PFSK-1 (cell line): ENCODE results near the gene GALNT18.

ENCODE experiments used
- FOXP2 ChIP-seq: optimal IDR thresholded peaks from 2 replicates; pipeline ENCODE3; 2011; ENCODE audit warnings: borderline replicate concordance, control low read depth, inconsistent platforms; ENCODE audit not compliant: insufficient read depth; ENCODE audit errors: extremely low read length, extremely low read depth
- POLR2AphosphoS5 ChIP-seq: IDR thresholded peaks from 2 replicates; pipeline ENCODE4 v1.6.1; 2012; ENCODE audit warnings: low read depth, mild to moderate bottlenecking, control low read depth, low read length, moderate library complexity
- REST ChIP-seq, 2 experiments: IDR thresholded peaks; 2 replicates each; pipeline versions ENCODE4 v1.6.1 to v1.8.0; 2011 to 2012; ENCODE audit warnings: low read depth in 2 of 2, low read length in 2 of 2, control low read depth in 1 of 2, inconsistent platforms in 1 of 2, mild to moderate bottlenecking in 1 of 2, moderate library complexity in 1 of 2; ENCODE audit not compliant: insufficient read depth in 1 of 2
- SIN3A ChIP-seq: IDR thresholded peaks from 2 replicates; pipeline ENCODE4 v1.6.1; 2012; ENCODE audit warnings: mild to moderate bottlenecking, low read length, moderate library complexity, borderline replicate concordance; ENCODE audit not compliant: insufficient read depth
- TAF1 ChIP-seq: IDR thresholded peaks from 2 replicates; pipeline ENCODE4 v1.6.1; 2012; ENCODE audit warnings: low read length, control low read depth, borderline replicate concordance; ENCODE audit not compliant: insufficient read depth

Gene GALNT18

GRCh38 chr11:11397036-11397415 is 224.8 kb downstream of the GALNT18 start:
- TF ChIP-seq POLR2AphosphoS5 (no peak), REST (IDR thresholded peaks at IDR 0.05; ENCODE audit: insufficient read depth in 1 of 2, low read depth in 2 of 2, low read length in 2 of 2) (no peak), FOXP2 (no peak), TAF1 (no peak), SIN3A (no peak)

GRCh38 chr11:11396301-11397035 is 225.3 kb downstream of the GALNT18 start:
- TF ChIP-seq SIN3A (no peak), REST (IDR thresholded peaks at IDR 0.05; ENCODE audit: insufficient read depth in 1 of 2, low read depth in 2 of 2, low read length in 2 of 2) (no peak), TAF1 (no peak), POLR2AphosphoS5 (no peak), FOXP2 (no peak)

GRCh38 chr11:11395126-11395525 is 226.7 kb downstream of the GALNT18 start:
- TF ChIP-seq SIN3A: no peak
- TF ChIP-seq REST (IDR thresholded peaks at IDR 0.05; ENCODE audit: insufficient read depth in 1 of 2, low read depth in 2 of 2, low read length in 2 of 2): no peak
- no peak for TF ChIP-seq FOXP2
- TF ChIP-seq POLR2AphosphoS5: no peak
- TF ChIP-seq TAF1: no peak

GRCh38 chr11:11394241-11394640 is 227.6 kb downstream of the GALNT18 start:
- no peak for TF ChIP-seq POLR2AphosphoS5
- no peak for TF ChIP-seq FOXP2

GRCh38 chr11:11391796-11392463 is 229.9 kb downstream of the GALNT18 start:
- peak; percentile 48; the same call in 1 of the 2 replicates for TF ChIP-seq SIN3A
- TF ChIP-seq POLR2AphosphoS5: no peak
- TF ChIP-seq REST (IDR thresholded peaks at IDR 0.05; ENCODE audit: insufficient read depth in 1 of 2, low read depth in 2 of 2, low read length in 2 of 2): peak in 1 of 2 experiments; percentile 26; a peak in 1 of 4 replicates
